ENCODE data around the gene SNED1.
"Not testable (repeated sequence)": the region's sequence is repeated elsewhere in the genome, so short reads cannot be mapped to it uniquely, and the experiment has no call there.

SNED1 gene

GRCh38 chr2:240972201-240972600 lies 26.2 kb upstream of the SNED1 start:
- DNase-seq (ENCODE audit: low read depth in 2 of 2, low spot score in 1 of 2) = no peak

- no peak for DNase-seq (ENCODE audit: low read depth in 2 of 2, low spot score in 1 of 2)
These were observed 25.5 kb upstream of the SNED1 start for GRCh38 chr2:240972636-240973521.

- DNase-seq (ENCODE audit: low read depth in 2 of 2, low spot score in 1 of 2) = no peak
These were observed 23.4 kb upstream of the SNED1 start for GRCh38 chr2:240974771-240975572.

- not testable (repeated sequence) for DNase-seq (ENCODE audit: low read depth in 2 of 2, low spot score in 1 of 2)
These were observed 22.5 kb upstream of the SNED1 start for GRCh38 chr2:240975903-240976302.

GRCh38 chr2:240981280-240981679 lies 17.1 kb upstream of the SNED1 start:
- DNase-seq (ENCODE audit: low read depth in 2 of 2, low spot score in 1 of 2) = no peak

GRCh38 chr2:240981871-240982800 lies 16.3 kb upstream of the SNED1 start:
- DNase-seq (ENCODE audit: low read depth in 2 of 2, low spot score in 1 of 2) = no peak

GRCh38 chr2:240982821-240983281 lies 15.6 kb upstream of the SNED1 start:
- no peak for DNase-seq (ENCODE audit: low read depth in 2 of 2, low spot score in 1 of 2)

GRCh38 chr2:240983361-240983995 lies 14.9 kb upstream of the SNED1 start:
- no peak for DNase-seq (ENCODE audit: low read depth in 2 of 2, low spot score in 1 of 2)

- no peak for DNase-seq (ENCODE audit: low read depth in 2 of 2, low spot score in 1 of 2)
These were observed 14.4 kb upstream of the SNED1 start for GRCh38 chr2:240983996-240984498.

GRCh38 chr2:240985881-240986786 lies 12.3 kb upstream of the SNED1 start:
- DNase-seq (ENCODE audit: low read depth in 2 of 2, low spot score in 1 of 2) = no peak

- DNase-seq (ENCODE audit: low read depth in 2 of 2, low spot score in 1 of 2) = no peak
These were observed 11.5 kb upstream of the SNED1 start for GRCh38 chr2:240986787-240987411.

- DNase-seq (ENCODE audit: low read depth in 2 of 2, low spot score in 1 of 2) = no peak
These were observed 10.8 kb upstream of the SNED1 start for GRCh38 chr2:240987588-240987987.

- no peak for DNase-seq (ENCODE audit: low read depth in 2 of 2, low spot score in 1 of 2)
These were observed 10.3 kb upstream of the SNED1 start for GRCh38 chr2:240988146-240988545.

- no peak for DNase-seq (ENCODE audit: low read depth in 2 of 2, low spot score in 1 of 2)
These were observed 9.7 kb upstream of the SNED1 start for GRCh38 chr2:240988571-240989271.

- no peak for DNase-seq (ENCODE audit: low read depth in 2 of 2, low spot score in 1 of 2)
These were observed 8.8 kb upstream of the SNED1 start for GRCh38 chr2:240989451-240990265.

- DNase-seq (ENCODE audit: low read depth in 2 of 2, low spot score in 1 of 2) = no peak
These were observed 8.2 kb upstream of the SNED1 start for GRCh38 chr2:240990266-240990529.

- no peak for DNase-seq (ENCODE audit: low read depth in 2 of 2, low spot score in 1 of 2)
These were observed 7.6 kb upstream of the SNED1 start for GRCh38 chr2:240990726-240991377.

All from stimulated activated CD8-positive, alpha-beta memory T cell treated with anti-CD3 and anti-CD28 coated beads, Interleukin-4, amount 100 ng/mL, for 1 hour (primary cell).